ENCODE data around the gene SPAG7.
A peak's percentile ranks its signal among the peaks of the same experiment; 100 is the strongest.

The SPAG7 gene, protein sequence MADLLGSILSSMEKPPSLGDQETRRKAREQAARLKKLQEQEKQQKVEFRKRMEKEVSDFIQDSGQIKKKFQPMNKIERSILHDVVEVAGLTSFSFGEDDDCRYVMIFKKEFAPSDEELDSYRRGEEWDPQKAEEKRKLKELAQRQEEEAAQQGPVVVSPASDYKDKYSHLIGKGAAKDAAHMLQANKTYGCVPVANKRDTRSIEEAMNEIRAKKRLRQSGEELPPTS

DNA sequence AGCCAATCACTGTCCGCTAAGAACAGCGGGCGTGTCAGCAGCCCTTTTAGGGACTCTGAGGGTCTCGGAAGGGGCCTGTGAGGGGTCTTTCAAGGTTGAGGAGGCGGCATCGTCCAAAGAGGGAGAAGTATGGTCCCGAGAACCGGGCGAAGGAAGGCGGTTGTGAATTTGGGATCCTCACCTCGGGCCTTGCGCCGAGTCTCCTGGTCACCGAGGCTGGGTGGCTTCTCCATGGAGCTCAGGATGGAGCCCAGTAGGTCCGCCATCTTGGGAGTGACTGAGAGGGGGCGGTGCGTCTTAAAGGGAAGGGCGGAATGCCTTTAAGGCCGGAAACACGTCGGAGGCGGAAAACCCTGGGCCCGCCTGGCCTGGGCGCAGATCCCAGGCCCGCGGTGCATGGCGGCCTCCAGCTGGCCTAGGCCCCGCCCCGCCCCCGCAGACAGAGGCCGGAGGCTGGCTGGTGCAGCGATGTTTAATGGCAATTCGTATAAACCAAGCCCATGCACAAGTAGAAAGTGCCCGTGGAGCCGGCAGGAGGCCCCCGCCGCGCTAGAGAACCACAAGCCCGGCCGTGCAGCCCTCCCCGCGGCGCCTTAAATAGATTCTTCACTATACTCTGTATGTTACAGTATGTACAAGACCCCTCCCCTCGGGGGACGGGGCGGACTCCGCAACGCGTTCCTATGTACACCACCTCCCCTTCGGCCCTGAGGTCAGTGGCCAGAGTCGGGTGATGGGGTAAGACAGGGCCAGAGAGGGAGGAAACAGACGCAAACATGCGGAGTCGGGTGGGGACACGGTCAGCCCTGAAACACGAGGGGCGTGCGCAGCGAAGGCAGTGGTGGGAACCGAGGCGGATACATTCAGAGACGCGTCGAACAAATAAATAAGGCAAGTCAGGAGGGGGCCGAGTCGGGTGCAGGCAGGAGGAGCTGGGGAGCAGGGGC is at the start of gene SPAG7:
Gene SPAG7 (minus strand): TSS at position 279 of the 947 bp plus-strand sequence. CDS start 13 bp downstream, at position 266.
- DNase-seq (ENCODE audit: low read depth, low spot score): peak; percentile 99
- peak within 1 kb of the TSS; percentile 65 for H3K4me3 ChIP-seq (ENCODE audit: low read depth, low read length)
- TF ChIP-seq, protein P1, sequence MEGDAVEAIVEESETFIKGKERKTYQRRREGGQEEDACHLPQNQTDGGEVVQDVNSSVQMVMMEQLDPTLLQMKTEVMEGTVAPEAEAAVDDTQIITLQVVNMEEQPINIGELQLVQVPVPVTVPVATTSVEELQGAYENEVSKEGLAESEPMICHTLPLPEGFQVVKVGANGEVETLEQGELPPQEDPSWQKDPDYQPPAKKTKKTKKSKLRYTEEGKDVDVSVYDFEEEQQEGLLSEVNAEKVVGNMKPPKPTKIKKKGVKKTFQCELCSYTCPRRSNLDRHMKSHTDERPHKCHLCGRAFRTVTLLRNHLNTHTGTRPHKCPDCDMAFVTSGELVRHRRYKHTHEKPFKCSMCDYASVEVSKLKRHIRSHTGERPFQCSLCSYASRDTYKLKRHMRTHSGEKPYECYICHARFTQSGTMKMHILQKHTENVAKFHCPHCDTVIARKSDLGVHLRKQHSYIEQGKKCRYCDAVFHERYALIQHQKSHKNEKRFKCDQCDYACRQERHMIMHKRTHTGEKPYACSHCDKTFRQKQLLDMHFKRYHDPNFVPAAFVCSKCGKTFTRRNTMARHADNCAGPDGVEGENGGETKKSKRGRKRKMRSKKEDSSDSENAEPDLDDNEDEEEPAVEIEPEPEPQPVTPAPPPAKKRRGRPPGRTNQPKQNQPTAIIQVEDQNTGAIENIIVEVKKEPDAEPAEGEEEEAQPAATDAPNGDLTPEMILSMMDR (IDR thresholded peaks at IDR 0.05; ENCODE audit: low read depth, low read length): no peak
- in situ Hi-C loops (cut with HindIII; ENCODE audit: low sequenced_read_pairs): no loop called here

GRCh38 chr17:5014357-5014756 is 46.7 kb upstream of the SPAG7 start:
- no peak for DNase-seq (ENCODE audit: low read depth, low spot score)
- no peak overlapping the region for H3K4me3 ChIP-seq (ENCODE audit: low read depth, low read length)
- TF ChIP-seq, protein P1 (IDR thresholded peaks at IDR 0.05; ENCODE audit: low read depth, low read length): no peak
- in situ Hi-C loops (cut with HindIII; ENCODE audit: low sequenced_read_pairs): no loop called here

DNA sequence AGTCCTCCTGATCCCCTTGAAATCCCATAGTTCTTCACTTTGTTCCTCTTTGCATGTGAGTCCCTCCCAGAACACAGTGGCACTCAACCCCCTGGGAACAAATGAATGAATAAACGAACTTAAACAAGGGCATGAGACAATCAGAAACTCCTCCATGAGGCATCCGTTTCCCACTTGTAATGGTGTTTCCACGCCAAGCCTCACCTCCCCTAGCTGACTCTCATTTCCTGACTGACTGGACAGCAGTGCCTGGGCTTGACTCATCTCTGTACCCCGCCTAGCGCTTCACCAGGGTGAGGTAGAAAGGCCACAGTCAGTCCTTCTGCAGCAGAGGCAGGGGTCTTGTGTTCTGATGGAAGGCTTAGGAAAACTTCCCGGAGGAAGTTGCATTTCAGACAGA is 44.3 kb upstream of the SPAG7 start:
- H3K4me3 ChIP-seq (ENCODE audit: low read depth, low read length): no peak overlapping the region
- in situ Hi-C loops (cut with HindIII; ENCODE audit: low sequenced_read_pairs): no loop called here
- peak; percentile 45 for DNase-seq (ENCODE audit: low read depth, low spot score)
- TF ChIP-seq, protein P1 (IDR thresholded peaks at IDR 0.05; ENCODE audit: low read depth, low read length): no peak

DNA sequence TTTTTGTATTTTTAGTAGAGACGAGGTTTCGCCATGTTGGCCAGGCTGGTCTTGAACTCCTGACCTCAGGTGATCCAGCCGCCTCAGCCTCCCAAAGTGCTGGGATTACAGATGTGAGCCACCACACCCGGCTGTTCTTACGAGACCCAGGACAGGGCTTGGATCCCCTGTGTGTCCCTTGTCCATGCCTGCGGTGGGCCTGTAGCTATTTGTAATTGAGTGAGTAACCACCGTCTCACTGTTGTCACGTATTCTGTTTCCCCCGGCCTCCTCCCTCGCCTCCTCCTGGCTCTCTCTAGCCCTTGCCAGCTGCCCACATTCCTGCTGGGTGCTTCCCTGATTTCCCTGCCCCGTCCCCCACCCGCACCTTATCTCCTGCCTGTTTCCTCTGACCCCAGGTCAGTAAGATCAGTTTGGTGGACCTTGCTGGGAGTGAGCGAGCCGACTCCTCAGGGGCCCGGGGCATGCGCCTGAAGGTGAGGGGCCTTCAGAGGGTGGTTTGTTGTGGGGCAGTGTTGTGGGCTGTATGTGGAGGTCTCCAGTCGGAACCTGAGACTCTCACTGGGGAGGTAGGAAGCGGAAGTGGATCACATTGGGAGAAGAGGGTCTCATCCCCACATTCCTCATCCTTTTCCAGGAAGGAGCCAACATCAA is 35.7 kb upstream of the SPAG7 start:
- H3K4me3 ChIP-seq (ENCODE audit: low read depth, low read length): no peak overlapping the region
- TF ChIP-seq, protein P1 (IDR thresholded peaks at IDR 0.05; ENCODE audit: low read depth, low read length): no peak
- no peak for DNase-seq (ENCODE audit: low read depth, low spot score)
- in situ Hi-C loops (cut with HindIII; ENCODE audit: low sequenced_read_pairs): no loop called here

GRCh38 chr17:5002121-5002788 is 34.6 kb upstream of the SPAG7 start:
- in situ Hi-C loops (cut with HindIII; ENCODE audit: low sequenced_read_pairs): no loop called here
- no peak overlapping the region for H3K4me3 ChIP-seq (ENCODE audit: low read depth, low read length)
- TF ChIP-seq, protein P1 (IDR thresholded peaks at IDR 0.05; ENCODE audit: low read depth, low read length): no peak
- no peak for DNase-seq (ENCODE audit: low read depth, low spot score)

- no peak for DNase-seq (ENCODE audit: low read depth, low spot score)
- no peak overlapping the region for H3K4me3 ChIP-seq (ENCODE audit: low read depth, low read length)
- TF ChIP-seq, protein P1 (IDR thresholded peaks at IDR 0.05; ENCODE audit: low read depth, low read length): no peak
- in situ Hi-C loops (cut with HindIII; ENCODE audit: low sequenced_read_pairs): no loop called here
Measured at GRCh38 chr17:5000237-5000639, 32.6 kb upstream of the SPAG7 start.
